ENCODE results near the gene PCDH11Y. TPM values are rescaled to one million over a fixed set of nuclear protein-coding genes. Genes with fewer than 3 reads are reported as not detected.
"Not testable (repeated sequence)": the region's sequence is repeated elsewhere in the genome, so short reads cannot be mapped to it uniquely, and the experiment has no call there.

The PCDH11Y gene
- 1 to 10 TPM in 1 of 4 donors, under 1 TPM in 1, not detected in 2; 0.41 to 2.6 TPM for total RNA-seq

GRCh38 chrY:5000057-5000456, at the start of gene PCDH11Y:
Gene PCDH11Y (plus strand): TSS chrY:5000296. CDS start chrY:5057100, 56,804 bp downstream.
- H3K9me3 ChIP-seq; H3K4me1 ChIP-seq; H3K36me3 ChIP-seq; H3K27ac ChIP-seq; DNase-seq; H3K27me3 ChIP-seq; H3K4me3 ChIP-seq; intact Hi-C loops (cut with DNase I; ENCODE audit: low total_unique reads): not testable (repeated sequence)

GRCh38 chrY:4967894-4968293, 32.2 kb upstream of the PCDH11Y start:
- DNase-seq; H3K4me3 ChIP-seq; intact Hi-C loops (cut with DNase I; ENCODE audit: low total_unique reads); H3K27me3 ChIP-seq; H3K27ac ChIP-seq; H3K36me3 ChIP-seq; H3K9me3 ChIP-seq; H3K4me1 ChIP-seq: not testable (repeated sequence)

GRCh38 chrY:4991743-4992400, 8.2 kb upstream of the PCDH11Y start:
- not testable (repeated sequence) for H3K27ac ChIP-seq

GRCh38 chrY:4994892-4995291, 5.2 kb upstream of the PCDH11Y start:
- H3K27me3 ChIP-seq; H3K27ac ChIP-seq; intact Hi-C loops (cut with DNase I; ENCODE audit: low total_unique reads); DNase-seq; H3K36me3 ChIP-seq; H3K4me1 ChIP-seq; H3K9me3 ChIP-seq; H3K4me3 ChIP-seq: not testable (repeated sequence)

More at GRCh38 chrY:4991743-4992400, 8.2 kb upstream of the PCDH11Y start:
- H3K9me3 ChIP-seq; DNase-seq; H3K4me1 ChIP-seq; H3K27me3 ChIP-seq; intact Hi-C loops (cut with DNase I; ENCODE audit: low total_unique reads); H3K36me3 ChIP-seq; H3K4me3 ChIP-seq: not testable (repeated sequence)

- H3K4me3 ChIP-seq; DNase-seq; H3K27ac ChIP-seq; H3K27me3 ChIP-seq; H3K36me3 ChIP-seq; H3K4me1 ChIP-seq; intact Hi-C loops (cut with DNase I; ENCODE audit: low total_unique reads); H3K9me3 ChIP-seq: not testable (repeated sequence)
These were observed 2.5 kb downstream of the PCDH11Y start for GRCh38 chrY:5002476-5003184.

- H3K27ac ChIP-seq; intact Hi-C loops (cut with DNase I; ENCODE audit: low total_unique reads); H3K36me3 ChIP-seq; H3K4me3 ChIP-seq; H3K4me1 ChIP-seq; H3K27me3 ChIP-seq; H3K9me3 ChIP-seq; DNase-seq: not testable (repeated sequence)
These were observed 39.0 kb downstream of the PCDH11Y start for GRCh38 chrY:5038972-5039523.

- H3K27me3 ChIP-seq; H3K36me3 ChIP-seq; H3K4me1 ChIP-seq; H3K4me3 ChIP-seq; H3K9me3 ChIP-seq; H3K27ac ChIP-seq; intact Hi-C loops (cut with DNase I; ENCODE audit: low total_unique reads); DNase-seq: not testable (repeated sequence)
These were observed 82.9 kb downstream of the PCDH11Y start for GRCh38 chrY:5083017-5083416.

- intact Hi-C loops (cut with DNase I; ENCODE audit: low total_unique reads); H3K27ac ChIP-seq; H3K4me1 ChIP-seq; H3K36me3 ChIP-seq; DNase-seq; H3K4me3 ChIP-seq; H3K9me3 ChIP-seq; H3K27me3 ChIP-seq: not testable (repeated sequence)
These were observed 182.9 kb downstream of the PCDH11Y start for GRCh38 chrY:5182998-5183397.

- H3K27me3 ChIP-seq; H3K9me3 ChIP-seq; H3K4me3 ChIP-seq; H3K27ac ChIP-seq; H3K4me1 ChIP-seq; H3K36me3 ChIP-seq; DNase-seq; intact Hi-C loops (cut with DNase I; ENCODE audit: low total_unique reads): not testable (repeated sequence)
These were observed 215.0 kb downstream of the PCDH11Y start for GRCh38 chrY:5215116-5215515.

GRCh38 chrY:5324931-5325330, 324.8 kb downstream of the PCDH11Y start:
- H3K9me3 ChIP-seq; intact Hi-C loops (cut with DNase I; ENCODE audit: low total_unique reads); H3K36me3 ChIP-seq; DNase-seq; H3K4me3 ChIP-seq; H3K4me1 ChIP-seq; H3K27ac ChIP-seq; H3K27me3 ChIP-seq: not testable (repeated sequence)

GRCh38 chrY:5342220-5342619, 342.1 kb downstream of the PCDH11Y start:
- H3K9me3 ChIP-seq; H3K4me1 ChIP-seq; H3K27me3 ChIP-seq; intact Hi-C loops (cut with DNase I; ENCODE audit: low total_unique reads); H3K4me3 ChIP-seq; H3K36me3 ChIP-seq; H3K27ac ChIP-seq; DNase-seq: not testable (repeated sequence)

- H3K36me3 ChIP-seq; H3K4me3 ChIP-seq; H3K9me3 ChIP-seq; H3K27me3 ChIP-seq; DNase-seq; H3K27ac ChIP-seq; intact Hi-C loops (cut with DNase I; ENCODE audit: low total_unique reads); H3K4me1 ChIP-seq: not testable (repeated sequence)
These were observed 543.6 kb downstream of the PCDH11Y start for GRCh38 chrY:5543705-5544104.

- DNase-seq; H3K4me1 ChIP-seq; intact Hi-C loops (cut with DNase I; ENCODE audit: low total_unique reads): not testable (repeated sequence)
These were observed 638.5 kb downstream of the PCDH11Y start for GRCh38 chrY:5638589-5638988.

More at GRCh38 chrY:5638589-5638988, 638.5 kb downstream of the PCDH11Y start:
- H3K27ac ChIP-seq, H3K9me3 ChIP-seq, H3K36me3 ChIP-seq, H3K4me3 ChIP-seq, H3K27me3 ChIP-seq: not testable (repeated sequence)
